G401 (cell line): ENCODE results near the gene MTR. TPM values are rescaled to one million over a fixed set of nuclear protein-coding genes. Genes with fewer than 3 reads are reported as not detected.
"Not testable (repeated sequence)": the region's sequence is repeated elsewhere in the genome, so short reads cannot be mapped to it uniquely, and the experiment has no call there.

Experiments
- DNase-seq: peaks from one replicate; pipeline ENCODE4 v3.0.0-alpha.2; 2015; ENCODE audit warnings: low spot score
- in situ Hi-C: cut with HindIII; loops from 2 replicates; pipeline ENCODE4 v1.10.0; 2016; ENCODE audit warnings: low sequenced_read_pairs, mixed read lengths
- total RNA-seq: library from RNA; depleted of rRNA; stranded (reverse); fragments of >200 nt; shearing (Covaris generic); gene quantifications from 2 replicates; pipeline ENCODE4 v1.2.3, GENCODE V29; 2014

MTR gene
- total RNA-seq, 1 experiment from 2014 or later: 10.7 TPM

- in situ Hi-C loops: not testable (repeated sequence)
Measured at GRCh38 chr1:236856649-236857048, 61.6 kb downstream of the MTR start.

DNA sequence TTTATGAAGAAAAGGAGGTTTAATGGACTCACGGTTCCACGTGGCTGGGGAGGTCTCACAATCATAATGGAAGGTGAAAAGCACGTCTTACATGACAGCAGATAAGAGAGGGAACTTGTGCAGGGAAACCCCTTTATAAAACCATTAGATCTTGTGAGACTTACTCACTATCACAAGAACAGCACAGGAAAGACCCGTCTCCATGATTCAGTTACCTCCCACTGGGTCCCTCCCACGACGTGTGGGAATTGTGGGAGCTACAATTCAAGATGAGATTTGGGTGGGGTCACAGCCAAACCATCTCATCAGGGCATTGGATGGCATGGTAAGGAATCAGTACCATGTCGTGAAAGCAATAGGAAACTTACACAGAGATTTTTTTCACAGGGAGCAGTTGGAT is 63.1 kb downstream of the MTR start:
- no peak for DNase-seq
- in situ Hi-C loops: no loop called here

More at GRCh38 chr1:236856649-236857048, 61.6 kb downstream of the MTR start:
- not testable (repeated sequence) for DNase-seq

DNA sequence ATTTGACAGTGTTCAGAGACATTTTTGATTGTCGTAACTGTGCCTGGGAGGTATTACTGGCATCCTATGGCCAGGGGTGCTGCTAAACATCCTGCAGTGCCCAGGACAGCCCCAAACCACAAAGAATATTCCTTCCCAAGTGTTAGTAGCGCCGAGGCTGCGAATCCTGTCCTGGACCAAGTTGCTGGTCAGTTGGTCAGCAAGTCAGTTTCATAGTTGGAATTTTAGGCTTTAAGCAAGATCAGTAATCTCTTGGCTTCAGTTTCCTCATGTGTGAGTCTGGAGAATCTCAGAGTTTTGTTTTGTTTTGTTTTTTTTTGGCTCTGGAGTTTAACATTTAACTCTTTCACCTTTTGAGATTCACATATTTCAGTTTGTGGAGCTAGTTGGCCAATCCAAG is 65.0 kb downstream of the MTR start:
- in situ Hi-C loops: no loop called here
- DNase-seq: no peak

- no peak for DNase-seq
- in situ Hi-C loops: no loop called here
Measured at GRCh38 chr1:236860674-236861073, 65.6 kb downstream of the MTR start.

GRCh38 chr1:236861560-236862218 is 66.6 kb downstream of the MTR start:
- in situ Hi-C loops: no loop called here
- no peak for DNase-seq

GRCh38 chr1:236862219-236862591 is 67.1 kb downstream of the MTR start:
- DNase-seq: no peak
- in situ Hi-C loops: no loop called here

- DNase-seq: peak; percentile 19
- in situ Hi-C loops: no loop called here
Measured at GRCh38 chr1:236862615-236863211, 67.6 kb downstream of the MTR start.

DNA sequence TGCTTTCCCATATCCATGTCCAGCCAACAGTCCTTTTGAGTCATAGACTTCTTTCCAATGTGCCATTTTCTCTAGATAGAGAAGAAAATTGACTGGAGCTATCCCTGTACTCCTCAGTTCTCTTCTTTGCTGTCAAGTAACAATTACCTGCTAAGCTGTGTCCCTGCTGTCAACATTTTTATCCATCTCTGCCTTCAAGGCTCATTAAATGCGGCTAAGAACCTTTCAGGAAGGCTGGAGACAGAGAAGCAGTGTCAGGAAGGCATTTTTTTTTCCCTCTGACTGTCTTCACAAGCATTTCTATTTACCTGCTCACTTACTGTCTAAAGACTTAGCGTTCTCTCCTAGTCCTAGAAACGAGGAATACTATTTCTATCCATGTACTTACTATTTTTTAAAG is 69.1 kb downstream of the MTR start:
- in situ Hi-C loops: no loop called here
- no peak for DNase-seq

GRCh38 chr1:236864996-236865817 is 70.1 kb downstream of the MTR start:
- DNase-seq: no peak
- in situ Hi-C loops: no loop called here

- no peak for DNase-seq
- in situ Hi-C loops: no loop called here
Measured at GRCh38 chr1:236865818-236866155, 70.7 kb downstream of the MTR start.

DNA sequence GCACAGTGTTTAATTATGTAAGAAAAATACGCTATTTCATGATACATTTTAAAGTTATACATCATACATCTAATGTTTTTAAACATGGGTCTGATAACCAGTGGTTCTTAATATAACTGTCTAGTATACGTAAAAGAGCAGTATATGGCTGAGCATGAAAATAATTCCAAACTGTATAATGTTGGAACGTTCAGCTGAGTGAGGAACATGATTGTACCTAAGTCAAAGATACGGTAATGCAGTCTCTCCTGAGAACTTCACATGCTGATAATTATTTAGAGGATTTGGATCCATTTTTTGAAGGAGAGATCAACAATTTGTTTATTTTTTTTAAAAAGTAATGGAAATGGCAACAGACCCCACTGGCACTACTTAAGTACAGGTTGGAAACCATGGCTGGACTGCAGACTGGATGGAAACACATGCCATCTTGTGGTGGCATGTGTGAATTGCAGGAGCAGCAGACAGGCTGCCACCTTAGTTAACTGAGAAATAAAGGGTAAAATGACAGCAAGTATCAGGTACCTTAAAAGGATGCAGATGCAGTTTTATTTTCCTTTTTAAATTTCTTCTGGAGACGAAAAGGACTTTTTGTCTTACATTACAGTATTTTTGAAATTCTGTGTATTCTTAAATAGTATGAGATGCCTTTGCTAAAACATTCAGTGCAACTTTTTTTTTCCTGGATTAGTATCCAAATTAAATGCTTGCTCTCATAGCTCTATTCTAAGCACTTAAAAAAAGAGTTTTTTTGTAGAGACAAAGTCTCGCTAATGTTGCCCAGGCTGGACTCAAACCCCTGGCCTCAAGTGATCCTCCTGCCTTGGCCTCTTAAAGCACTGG is 73.8 kb downstream of the MTR start:
- in situ Hi-C loops: no loop called here
- peak; percentile 13 for DNase-seq

DNA sequence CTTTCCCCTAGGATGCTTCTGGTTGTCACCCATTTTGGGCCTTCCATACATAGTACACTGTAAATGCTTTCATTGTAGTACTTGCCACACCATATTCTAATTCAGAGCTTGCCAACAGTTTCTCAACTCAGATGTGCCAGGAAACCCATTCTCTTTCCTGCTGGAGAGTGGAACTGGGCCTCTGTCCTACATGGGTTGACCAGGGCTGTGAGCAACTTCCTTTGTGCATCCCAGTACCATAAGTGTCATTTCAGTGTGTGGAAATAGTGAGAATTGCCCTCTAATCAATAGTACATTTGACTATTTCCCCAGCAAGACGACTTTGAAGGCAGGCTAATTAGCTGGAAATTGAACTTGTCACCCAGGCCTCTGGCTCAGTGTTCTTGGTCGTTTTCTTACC is 74.8 kb downstream of the MTR start:
- in situ Hi-C loops: no loop called here
- no peak for DNase-seq

DNA sequence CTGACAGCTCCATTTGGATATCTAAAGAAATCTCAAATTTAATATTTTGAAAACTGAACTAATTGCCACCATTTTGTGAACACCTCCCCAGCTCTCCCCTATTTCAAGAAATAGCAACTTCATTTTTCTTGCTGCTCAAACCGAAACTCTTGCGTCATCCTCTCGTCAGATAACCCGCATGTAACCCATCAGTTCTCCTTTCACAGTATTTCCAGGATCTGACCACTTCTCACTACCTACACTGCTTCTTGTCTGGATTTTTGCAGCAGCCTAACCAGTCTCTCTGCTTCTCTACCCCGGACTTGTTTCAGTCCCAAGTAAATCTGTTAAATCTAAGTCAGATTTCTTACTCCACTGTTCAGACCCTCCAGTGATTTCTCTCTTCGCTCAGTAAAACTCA is 75.6 kb downstream of the MTR start:
- in situ Hi-C loops: no loop called here
- no peak for DNase-seq

DNA sequence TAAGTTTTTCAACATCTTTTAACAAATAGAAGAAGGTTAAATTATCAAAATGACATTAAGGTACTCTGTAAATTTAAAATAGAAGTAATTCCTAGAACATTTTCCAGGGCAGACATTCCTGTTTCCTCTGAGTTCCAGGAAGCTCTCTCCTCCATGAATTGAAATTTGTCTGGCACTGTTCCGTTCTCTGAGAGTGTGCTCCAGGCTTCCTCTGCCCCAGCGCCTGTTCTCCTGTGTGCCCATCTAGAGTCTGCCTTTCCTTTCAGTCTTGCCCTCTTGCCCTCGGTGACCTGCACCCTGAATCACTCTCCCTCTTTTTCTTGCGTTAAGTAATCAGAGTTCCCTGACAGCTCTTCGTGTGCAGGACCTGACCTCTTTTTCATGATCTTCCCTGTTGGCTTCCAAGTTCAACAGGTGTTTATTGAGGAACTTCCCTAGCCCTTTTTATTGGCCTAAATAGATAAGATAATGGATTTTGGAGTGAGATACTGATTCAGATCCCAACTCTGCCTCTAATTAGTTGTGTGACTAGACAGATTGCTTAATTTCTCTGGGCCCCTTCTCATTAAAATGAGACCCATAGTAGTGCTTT is 77.1 kb downstream of the MTR start:
- DNase-seq: no peak
- in situ Hi-C loops: no loop called here

- no peak for DNase-seq
- in situ Hi-C loops: no loop called here
Measured at GRCh38 chr1:236875975-236876374, 80.9 kb downstream of the MTR start.

- DNase-seq: no peak
- in situ Hi-C loops: no loop called here
Measured at GRCh38 chr1:236877661-236878060, 82.6 kb downstream of the MTR start.

DNA sequence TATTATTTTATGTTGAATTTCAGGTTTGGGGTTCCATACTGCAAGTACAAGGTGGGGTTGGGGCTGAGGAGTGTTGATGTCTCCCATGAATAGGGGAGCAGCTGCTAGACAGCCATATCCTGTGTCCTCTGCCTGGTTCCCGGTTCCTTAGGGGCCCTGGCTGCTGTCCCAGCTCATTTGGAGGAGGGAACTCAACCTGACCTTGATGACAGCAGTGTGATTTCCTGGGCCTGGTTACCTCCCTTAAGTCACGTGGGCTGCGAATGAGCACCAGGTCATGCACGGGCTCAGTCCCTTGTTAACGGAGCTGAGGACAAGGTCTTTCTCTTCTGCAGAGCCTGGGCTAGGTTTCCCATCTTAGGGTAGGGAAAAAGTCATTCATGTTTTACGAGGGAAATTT is 85.1 kb downstream of the MTR start:
- in situ Hi-C loops: no loop called here
- no peak for DNase-seq

DNA sequence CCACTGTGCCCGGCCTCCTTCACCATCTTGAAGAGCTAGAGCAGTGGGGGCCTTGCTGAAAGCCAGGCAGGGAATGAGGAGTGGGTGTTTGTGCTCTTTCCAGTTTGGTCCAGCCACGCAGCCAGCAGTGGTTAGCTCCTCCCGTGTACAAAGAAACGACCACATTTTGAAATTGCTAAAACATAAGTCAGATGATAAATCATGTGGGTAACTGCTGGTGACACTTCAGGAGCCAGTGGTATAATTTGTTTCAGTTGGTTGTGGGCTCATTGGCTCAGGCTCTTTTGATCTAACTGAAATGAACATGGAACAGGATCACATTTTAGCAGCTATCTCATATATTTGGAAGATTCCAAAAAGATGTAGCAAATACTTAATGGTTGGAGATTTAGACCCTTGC is 87.6 kb downstream of the MTR start:
- in situ Hi-C loops: no loop called here
- DNase-seq: no peak

GRCh38 chr1:236886199-236886598 is 91.1 kb downstream of the MTR start:
- in situ Hi-C loops: no loop called here
- DNase-seq: no peak
